ENCODE results near the gene ZCCHC4.
"Not testable (repeated sequence)": the region's sequence is repeated elsewhere in the genome, so short reads cannot be mapped to it uniquely, and the experiment has no call there.

Gene ZCCHC4

GRCh38 chr4:25321703-25322102, 9.1 kb downstream of the ZCCHC4 start:
- no peaks in the 10 kb centered on the region for H3K4me1 ChIP-seq (ENCODE audit: control insufficient read depth, insufficient read depth, low read length)
- no peak overlapping the region for H3K4me3 ChIP-seq (ENCODE audit: low read length in 2 of 2)
- H3K27ac ChIP-seq (ENCODE audit: low read length) = no peak overlapping the region
- H3K9ac ChIP-seq (ENCODE audit: low read length in 2 of 2) = no peak overlapping the region
- H3K27me3 ChIP-seq (ENCODE audit: control insufficient read depth in 1 of 2, insufficient read depth in 2 of 2, low read length in 2 of 2) = no peaks in the 10 kb centered on the region
- no peaks in the 10 kb centered on the region for H3K9me3 ChIP-seq (ENCODE audit: control insufficient read depth in 2 of 2, low read length in 2 of 2)
- H3K36me3 ChIP-seq (ENCODE audit: control insufficient read depth in 2 of 2, insufficient read depth in 2 of 2, low read length in 2 of 2) = peaks cover 5 to 6% of the 10 kb centered on the region in 2 donors

- not testable (repeated sequence) for H3K9me3 ChIP-seq (ENCODE audit: control insufficient read depth in 2 of 2, low read length in 2 of 2); H3K4me1 ChIP-seq (ENCODE audit: control insufficient read depth, insufficient read depth, low read length); H3K27me3 ChIP-seq (ENCODE audit: control insufficient read depth in 1 of 2, insufficient read depth in 2 of 2, low read length in 2 of 2); H3K9ac ChIP-seq (ENCODE audit: low read length in 2 of 2); H3K36me3 ChIP-seq (ENCODE audit: control insufficient read depth in 2 of 2, insufficient read depth in 2 of 2, low read length in 2 of 2); H3K4me3 ChIP-seq (ENCODE audit: low read length in 2 of 2); H3K27ac ChIP-seq (ENCODE audit: low read length)
Observed at GRCh38 chr4:25328463-25328862, 15.9 kb downstream of the ZCCHC4 start.

- H3K4me3 ChIP-seq (ENCODE audit: low read length in 2 of 2) = no peak overlapping the region
- no peak overlapping the region for H3K27ac ChIP-seq (ENCODE audit: low read length)
- H3K9ac ChIP-seq (ENCODE audit: low read length in 2 of 2) = peak overlapping the region in 1 of 2 donors; percentile 13
- H3K4me1 ChIP-seq (ENCODE audit: control insufficient read depth, insufficient read depth, low read length) = peaks cover 10% of the 10 kb centered on the region
- no peaks in the 10 kb centered on the region for H3K27me3 ChIP-seq (ENCODE audit: control insufficient read depth in 1 of 2, insufficient read depth in 2 of 2, low read length in 2 of 2)
- no peaks in the 10 kb centered on the region for H3K36me3 ChIP-seq (ENCODE audit: control insufficient read depth in 2 of 2, insufficient read depth in 2 of 2, low read length in 2 of 2)
- H3K9me3 ChIP-seq (ENCODE audit: control insufficient read depth in 2 of 2, low read length in 2 of 2) = no peaks in the 10 kb centered on the region
Observed at GRCh38 chr4:25330335-25330734, 17.8 kb downstream of the ZCCHC4 start.

DNA sequence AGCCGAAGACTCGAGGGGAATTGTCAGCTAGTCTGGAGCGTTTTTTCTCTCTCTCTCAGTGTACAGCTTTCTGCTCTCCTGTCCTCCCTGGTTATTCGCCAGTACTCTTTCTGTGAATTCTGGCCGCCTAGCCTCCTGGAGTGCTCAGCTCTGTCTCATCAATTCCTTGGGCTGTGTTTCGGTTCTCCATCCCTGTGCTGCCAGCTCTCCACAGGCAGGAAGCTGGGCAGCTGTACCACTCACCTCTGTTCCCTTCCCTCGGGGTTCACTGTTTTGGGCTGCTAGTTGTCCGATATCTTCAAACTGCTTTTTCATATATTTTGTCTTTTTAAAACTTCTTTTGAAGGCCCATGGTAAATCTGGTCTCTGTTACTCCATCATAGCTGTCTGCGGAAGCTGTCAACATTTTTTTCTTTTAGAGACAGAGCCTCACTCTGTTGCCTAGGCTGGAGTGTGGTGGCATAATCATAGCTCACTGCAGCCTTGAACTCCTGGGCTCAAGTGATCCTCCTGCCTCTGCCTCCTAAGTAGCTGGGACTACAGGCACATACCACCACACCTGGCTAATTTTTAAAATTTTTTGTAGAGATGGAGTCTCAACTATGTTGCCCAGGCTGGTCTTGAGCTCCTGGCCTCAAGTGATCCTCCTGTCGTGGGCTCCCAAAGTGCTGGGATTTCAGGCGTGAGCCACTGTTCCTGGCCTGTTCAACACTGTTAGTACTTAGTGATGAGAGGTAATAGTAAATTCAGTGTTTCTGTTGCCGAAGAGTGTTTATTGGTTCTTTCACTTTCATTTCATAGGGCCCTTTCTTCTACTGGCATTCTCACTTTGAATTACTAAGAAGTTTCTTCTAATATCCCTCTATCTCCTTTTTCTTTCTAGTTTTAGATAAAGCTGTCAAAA, 18.6 kb downstream of the ZCCHC4 start:
- Histone ChIP-seq H3K27ac (ENCODE audit: low read length) (no peak overlapping the region), H3K36me3 (ENCODE audit: control insufficient read depth in 2 of 2, insufficient read depth in 2 of 2, low read length in 2 of 2) (no peaks in the 10 kb centered on the region), H3K4me3 (ENCODE audit: low read length in 2 of 2) (peak overlapping the region in 1 of 2 donors; percentile 29), H3K9me3 (ENCODE audit: control insufficient read depth in 2 of 2, low read length in 2 of 2) (no peaks in the 10 kb centered on the region), H3K4me1 (ENCODE audit: control insufficient read depth, insufficient read depth, low read length) (peaks cover 10% of the 10 kb centered on the region), H3K9ac (ENCODE audit: low read length in 2 of 2) (peak overlapping the region in 1 of 2 donors; percentile 29), H3K27me3 (ENCODE audit: control insufficient read depth in 1 of 2, insufficient read depth in 2 of 2, low read length in 2 of 2) (no peaks in the 10 kb centered on the region)

DNA sequence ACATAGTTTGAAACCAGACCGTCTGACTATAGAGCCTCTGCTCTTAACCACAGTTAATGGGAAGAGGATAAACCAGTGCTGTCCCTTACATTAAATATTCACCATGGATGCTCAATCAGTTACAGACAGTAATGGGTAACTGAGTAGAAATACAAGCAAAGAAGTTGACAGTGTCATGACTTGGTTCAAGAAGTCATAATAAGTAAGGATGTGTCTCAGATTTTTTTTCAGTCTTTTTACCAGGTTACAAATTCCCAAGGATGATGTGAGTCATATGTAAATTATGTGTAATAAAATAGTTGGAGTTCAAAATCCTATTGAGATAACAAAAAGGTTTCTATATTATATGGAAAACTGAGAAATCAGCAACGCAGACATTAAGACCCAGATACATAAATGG, 31.1 kb downstream of the ZCCHC4 start:
- H3K9ac ChIP-seq (ENCODE audit: low read length in 2 of 2) = no peak overlapping the region
- H3K27ac ChIP-seq (ENCODE audit: low read length) = no peak overlapping the region
- H3K4me3 ChIP-seq (ENCODE audit: low read length in 2 of 2) = no peak overlapping the region
- H3K9me3 ChIP-seq (ENCODE audit: control insufficient read depth in 2 of 2, low read length in 2 of 2) = no peaks in the 10 kb centered on the region
- H3K27me3 ChIP-seq (ENCODE audit: control insufficient read depth in 1 of 2, insufficient read depth in 2 of 2, low read length in 2 of 2) = no peaks in the 10 kb centered on the region
- H3K4me1 ChIP-seq (ENCODE audit: control insufficient read depth, insufficient read depth, low read length) = no peaks in the 10 kb centered on the region
- no peaks in the 10 kb centered on the region for H3K36me3 ChIP-seq (ENCODE audit: control insufficient read depth in 2 of 2, insufficient read depth in 2 of 2, low read length in 2 of 2)

DNA sequence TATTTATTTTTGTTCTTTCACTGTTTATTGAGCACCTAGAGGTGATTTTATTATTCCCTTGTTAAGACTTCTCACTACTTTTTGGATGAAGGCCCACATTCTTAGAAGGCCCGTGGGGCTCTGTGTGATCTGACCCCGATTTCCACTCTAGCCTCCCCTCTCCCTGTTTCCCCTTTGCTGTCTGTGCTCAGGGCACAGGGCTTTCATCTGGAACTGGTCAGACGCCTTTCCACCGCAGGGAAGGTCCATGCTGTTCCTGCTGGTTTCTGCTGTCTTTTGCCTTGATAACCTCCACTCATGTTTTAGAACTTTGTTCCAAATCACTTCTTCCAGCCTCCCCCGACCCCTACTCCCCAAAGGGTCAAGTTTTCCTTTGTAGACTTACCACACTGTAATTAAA, 33.2 kb downstream of the ZCCHC4 start:
- Histone ChIP-seq H3K9ac (ENCODE audit: low read length in 2 of 2) (no peak overlapping the region), H3K4me3 (ENCODE audit: low read length in 2 of 2) (no peak overlapping the region), H3K36me3 (ENCODE audit: control insufficient read depth in 2 of 2, insufficient read depth in 2 of 2, low read length in 2 of 2) (no peaks in the 10 kb centered on the region), H3K4me1 (ENCODE audit: control insufficient read depth, insufficient read depth, low read length) (no peaks in the 10 kb centered on the region), H3K27ac (ENCODE audit: low read length) (no peak overlapping the region), H3K27me3 (ENCODE audit: control insufficient read depth in 1 of 2, insufficient read depth in 2 of 2, low read length in 2 of 2) (no peaks in the 10 kb centered on the region), H3K9me3 (ENCODE audit: control insufficient read depth in 2 of 2, low read length in 2 of 2) (no peaks in the 10 kb centered on the region)

GRCh38 chr4:25346913-25347312, 34.3 kb downstream of the ZCCHC4 start:
- no peaks in the 10 kb centered on the region for H3K4me1 ChIP-seq (ENCODE audit: control insufficient read depth, insufficient read depth, low read length)
- no peaks in the 10 kb centered on the region for H3K36me3 ChIP-seq (ENCODE audit: control insufficient read depth in 2 of 2, insufficient read depth in 2 of 2, low read length in 2 of 2)
- no peak overlapping the region for H3K9ac ChIP-seq (ENCODE audit: low read length in 2 of 2)
- H3K9me3 ChIP-seq (ENCODE audit: control insufficient read depth in 2 of 2, low read length in 2 of 2) = no peaks in the 10 kb centered on the region
- no peak overlapping the region for H3K4me3 ChIP-seq (ENCODE audit: low read length in 2 of 2)
- H3K27me3 ChIP-seq (ENCODE audit: control insufficient read depth in 1 of 2, insufficient read depth in 2 of 2, low read length in 2 of 2) = no peaks in the 10 kb centered on the region
- no peak overlapping the region for H3K27ac ChIP-seq (ENCODE audit: low read length)

- H3K27me3 ChIP-seq (ENCODE audit: control insufficient read depth in 1 of 2, insufficient read depth in 2 of 2, low read length in 2 of 2) = no peaks in the 10 kb centered on the region
- H3K27ac ChIP-seq (ENCODE audit: low read length) = no peak overlapping the region
- peaks cover 0 to 2% of the 10 kb centered on the region in 2 donors for H3K36me3 ChIP-seq (ENCODE audit: control insufficient read depth in 2 of 2, insufficient read depth in 2 of 2, low read length in 2 of 2)
- H3K4me3 ChIP-seq (ENCODE audit: low read length in 2 of 2) = no peak overlapping the region
- no peak overlapping the region for H3K9ac ChIP-seq (ENCODE audit: low read length in 2 of 2)
- H3K9me3 ChIP-seq (ENCODE audit: control insufficient read depth in 2 of 2, low read length in 2 of 2) = no peaks in the 10 kb centered on the region
- no peaks in the 10 kb centered on the region for H3K4me1 ChIP-seq (ENCODE audit: control insufficient read depth, insufficient read depth, low read length)
Observed at GRCh38 chr4:25347473-25347872, 34.9 kb downstream of the ZCCHC4 start.

GRCh38 chr4:25347971-25348370, 35.4 kb downstream of the ZCCHC4 start:
- no peaks in the 10 kb centered on the region for H3K9me3 ChIP-seq (ENCODE audit: control insufficient read depth in 2 of 2, low read length in 2 of 2)
- no peak overlapping the region for H3K9ac ChIP-seq (ENCODE audit: low read length in 2 of 2)

DNA sequence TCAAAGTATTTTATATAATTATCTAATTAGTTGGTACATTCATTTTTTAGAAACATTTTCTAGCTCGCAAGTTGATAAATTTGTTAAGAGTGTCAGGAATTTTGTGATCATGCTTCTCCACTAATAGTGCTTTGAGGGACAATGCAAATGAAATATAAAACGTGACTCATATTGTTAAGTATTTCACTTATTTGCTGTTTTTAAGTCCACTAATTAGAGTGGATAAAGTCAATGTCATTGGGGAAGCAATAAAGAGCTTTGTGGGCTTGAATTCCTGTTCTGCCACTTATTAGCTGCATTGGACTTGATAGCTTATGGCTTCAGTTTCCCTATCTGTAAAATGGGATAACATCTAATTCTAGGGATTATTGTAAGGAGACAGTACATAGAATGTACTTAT, 38.0 kb downstream of the ZCCHC4 start:
- H3K9ac ChIP-seq (ENCODE audit: low read length in 2 of 2) = no peak overlapping the region
- no peaks in the 10 kb centered on the region for H3K4me1 ChIP-seq (ENCODE audit: control insufficient read depth, insufficient read depth, low read length)
- H3K27me3 ChIP-seq (ENCODE audit: control insufficient read depth in 1 of 2, insufficient read depth in 2 of 2, low read length in 2 of 2) = no peaks in the 10 kb centered on the region
- H3K27ac ChIP-seq (ENCODE audit: low read length) = no peak overlapping the region
- H3K4me3 ChIP-seq (ENCODE audit: low read length in 2 of 2) = no peak overlapping the region
- H3K36me3 ChIP-seq (ENCODE audit: control insufficient read depth in 2 of 2, insufficient read depth in 2 of 2, low read length in 2 of 2) = peaks cover 0 to 2% of the 10 kb centered on the region in 2 donors
- H3K9me3 ChIP-seq (ENCODE audit: control insufficient read depth in 2 of 2, low read length in 2 of 2) = no peaks in the 10 kb centered on the region

More at GRCh38 chr4:25347971-25348370, 35.4 kb downstream of the ZCCHC4 start:
- Histone ChIP-seq H3K4me3 (ENCODE audit: low read length in 2 of 2) (no peak overlapping the region), H3K4me1 (ENCODE audit: control insufficient read depth, insufficient read depth, low read length) (no peaks in the 10 kb centered on the region), H3K36me3 (ENCODE audit: control insufficient read depth in 2 of 2, insufficient read depth in 2 of 2, low read length in 2 of 2) (peaks cover 0 to 2% of the 10 kb centered on the region in 2 donors), H3K27me3 (ENCODE audit: control insufficient read depth in 1 of 2, insufficient read depth in 2 of 2, low read length in 2 of 2) (no peaks in the 10 kb centered on the region), H3K27ac (ENCODE audit: low read length) (no peak overlapping the region)

DNA sequence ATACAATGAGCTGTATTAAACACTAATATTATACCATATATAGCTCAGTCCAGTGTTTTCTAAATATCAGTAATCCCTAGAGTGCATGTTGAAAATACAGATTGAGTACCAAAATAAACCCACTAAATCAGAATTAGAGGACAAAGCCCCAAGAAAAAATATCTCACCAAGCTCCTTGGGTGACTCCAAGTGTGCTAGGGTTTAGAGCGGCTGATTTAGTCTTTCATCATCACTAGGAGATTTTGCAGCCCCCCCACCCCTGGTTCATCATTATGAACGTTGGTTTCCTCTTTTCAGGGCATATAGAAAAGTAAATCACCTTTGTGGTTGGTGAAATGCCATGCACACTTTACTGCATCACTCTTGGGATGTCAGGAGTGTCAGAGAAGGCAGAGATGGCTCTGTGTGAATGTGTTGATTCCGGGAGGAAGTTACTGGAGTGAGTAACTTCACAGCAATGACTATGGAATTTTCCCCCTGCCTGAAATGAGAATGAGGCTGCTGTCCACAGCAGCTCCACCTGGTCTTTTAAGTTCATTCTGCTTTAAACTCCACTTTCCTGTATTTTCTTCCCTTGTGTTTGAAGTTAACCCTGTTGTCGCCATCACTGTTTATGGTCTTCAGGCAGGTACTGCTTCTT, 39.3 kb downstream of the ZCCHC4 start:
- H3K9ac ChIP-seq (ENCODE audit: low read length in 2 of 2) = no peak overlapping the region
- no peaks in the 10 kb centered on the region for H3K9me3 ChIP-seq (ENCODE audit: control insufficient read depth in 2 of 2, low read length in 2 of 2)
- H3K27me3 ChIP-seq (ENCODE audit: control insufficient read depth in 1 of 2, insufficient read depth in 2 of 2, low read length in 2 of 2) = no peaks in the 10 kb centered on the region
- H3K4me3 ChIP-seq (ENCODE audit: low read length in 2 of 2) = no peak overlapping the region
- H3K4me1 ChIP-seq (ENCODE audit: control insufficient read depth, insufficient read depth, low read length) = no peaks in the 10 kb centered on the region
- no peak overlapping the region for H3K27ac ChIP-seq (ENCODE audit: low read length)
- H3K36me3 ChIP-seq (ENCODE audit: control insufficient read depth in 2 of 2, insufficient read depth in 2 of 2, low read length in 2 of 2) = peaks cover 0 to 2% of the 10 kb centered on the region in 2 donors

Measured in stomach smooth muscle (tissue), 2 donors.